HG03097 (cell line): ENCODE measurements around the gene DNMT1.
"Not testable (repeated sequence)": the region's sequence is repeated elsewhere in the genome, so short reads cannot be mapped to it uniquely, and the experiment has no call there.

ENCODE experiments used
- ATAC-seq: cut with Tn5 transposase; IDR thresholded peaks from one replicate; pipeline ENCODE4 v1.9.1; 2021; ENCODE audit not compliant: unreplicated experiment, low FRiP score

DNMT1 gene

DNA sequence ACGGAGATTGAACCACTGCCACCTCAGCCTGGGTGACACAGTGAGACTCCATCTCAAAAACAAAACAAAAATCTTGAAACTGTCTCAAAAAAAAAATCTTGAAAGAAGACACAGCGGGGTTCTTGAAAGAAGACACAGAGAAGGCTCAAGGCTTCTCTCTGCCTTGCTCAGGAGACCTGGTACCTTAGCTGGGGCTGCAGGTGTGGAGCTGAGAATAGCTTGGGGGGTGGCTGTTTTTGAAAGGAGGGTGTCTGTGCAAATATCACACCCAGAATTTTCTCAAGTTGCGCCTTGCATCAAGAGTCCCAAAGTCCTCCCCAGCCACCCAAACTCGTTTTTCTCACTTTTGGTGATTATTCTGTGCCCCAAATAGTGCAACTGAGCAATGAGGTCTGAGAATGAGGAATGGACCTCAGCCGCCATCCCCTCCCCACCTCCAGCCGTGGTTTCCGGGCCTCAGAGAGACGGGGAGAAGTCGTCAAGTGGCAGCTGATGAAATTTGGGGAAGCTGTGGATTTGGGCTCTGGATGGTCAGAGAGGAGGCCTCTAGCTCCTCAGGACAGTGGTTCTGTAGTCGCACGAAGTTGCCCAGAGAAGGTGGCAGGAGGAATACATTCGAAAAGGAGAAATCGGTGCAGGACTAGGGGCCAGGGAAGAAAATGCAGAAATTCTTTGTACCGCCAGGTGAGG lies 27.6 kb upstream of the DNMT1 start:
- no peak for ATAC-seq

GRCh38 chr19:10220695-10221094 lies 25.9 kb upstream of the DNMT1 start:
- no peak for ATAC-seq

GRCh38 chr19:10219678-10220077 lies 24.9 kb upstream of the DNMT1 start:
- no peak for ATAC-seq

DNA sequence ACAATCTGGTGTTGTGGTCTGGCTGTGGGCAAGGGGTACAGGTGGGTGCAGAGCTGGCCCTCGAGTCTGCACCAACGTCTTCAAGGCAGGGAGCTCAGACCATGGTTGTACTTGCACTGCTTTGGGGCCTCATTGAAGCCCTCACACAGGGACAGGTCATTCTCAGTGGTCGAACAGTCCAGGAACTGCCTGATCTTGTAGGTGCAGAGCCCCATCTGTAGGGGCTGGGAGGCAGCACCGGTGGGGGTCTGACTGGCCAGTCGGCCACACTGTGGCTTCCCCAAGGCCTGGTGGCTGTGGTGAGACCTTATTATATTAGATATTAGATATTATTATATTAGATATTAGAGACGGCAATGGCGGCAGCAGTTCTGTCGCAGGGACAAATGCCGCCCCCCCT lies 22.3 kb upstream of the DNMT1 start:
- ATAC-seq: no peak

GRCh38 chr19:10214784-10215183 lies 20.0 kb upstream of the DNMT1 start:
- no peak for ATAC-seq

- ATAC-seq: no peak
Measured at GRCh38 chr19:10211691-10212090, 16.9 kb upstream of the DNMT1 start.

DNA sequence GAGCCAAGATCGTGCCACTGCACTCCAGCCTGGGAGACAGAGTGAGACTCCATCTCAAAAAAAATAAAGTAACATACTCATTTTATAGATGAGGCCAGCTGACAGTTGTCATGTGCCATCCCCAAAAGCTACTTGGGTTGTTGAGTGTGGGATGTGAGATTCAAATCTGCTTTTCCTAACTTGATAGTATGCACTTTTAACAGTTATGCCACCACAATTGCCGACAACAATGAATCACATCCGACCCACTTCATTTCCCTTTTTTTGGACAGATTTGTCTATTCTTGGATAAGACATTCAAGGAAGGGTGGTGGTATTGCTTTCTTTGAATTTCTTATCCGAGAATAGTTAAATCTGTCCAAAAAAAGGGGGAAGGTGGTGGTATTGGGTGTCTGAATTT lies 16.3 kb upstream of the DNMT1 start:
- no peak for ATAC-seq

DNA sequence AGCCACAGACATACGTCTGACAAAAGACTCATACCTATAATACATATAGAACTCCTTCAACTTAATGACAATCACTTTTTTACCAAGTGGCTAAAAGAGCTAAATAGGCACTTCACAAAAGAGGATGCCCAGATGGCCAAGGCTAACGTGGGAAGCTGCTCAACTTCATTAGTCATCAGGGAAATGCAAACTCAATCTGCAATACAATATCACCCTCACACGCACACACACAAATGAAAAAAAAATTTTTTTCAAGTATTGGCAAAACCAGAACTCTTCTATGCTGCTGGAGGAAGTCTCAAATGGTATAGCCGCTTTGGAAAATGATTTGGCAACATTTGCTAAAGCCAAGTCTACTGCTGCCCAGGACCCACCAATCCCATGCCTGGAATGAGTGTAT lies 14.6 kb upstream of the DNMT1 start:
- ATAC-seq: no peak

GRCh38 chr19:10207026-10207425 lies 12.3 kb upstream of the DNMT1 start:
- ATAC-seq: no peak

DNA sequence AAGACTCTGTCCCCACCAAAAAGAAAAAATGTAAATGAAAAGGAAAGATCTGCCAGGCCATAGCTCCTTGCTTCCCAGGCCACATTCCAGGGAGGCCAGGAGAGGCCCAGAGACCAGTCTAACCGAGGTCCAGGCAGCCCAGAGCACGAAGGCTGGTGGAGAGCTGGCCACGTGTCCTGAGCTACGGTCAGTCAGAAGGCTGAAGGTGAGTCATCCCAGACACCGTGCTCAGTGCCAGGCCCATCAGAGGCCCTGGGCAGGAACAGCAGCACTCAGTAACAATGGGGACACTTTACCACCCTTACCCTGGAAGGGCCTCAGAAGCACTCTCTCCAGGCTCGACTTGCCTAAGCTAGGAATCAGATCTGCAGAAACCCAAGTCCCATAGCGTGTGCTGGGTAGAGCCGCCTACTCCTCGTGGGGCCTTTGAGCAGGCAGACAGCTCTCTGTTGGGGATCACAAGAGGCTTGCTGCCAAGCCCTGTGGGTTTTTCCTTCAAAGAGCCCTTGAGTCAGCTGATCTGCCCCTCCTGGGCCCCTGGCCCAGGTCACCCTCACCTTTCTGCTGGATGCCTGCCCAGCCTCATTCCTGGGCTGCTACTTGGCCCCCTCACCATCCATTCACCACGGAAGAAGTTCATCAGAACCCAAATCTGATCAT lies 11.6 kb upstream of the DNMT1 start:
- no peak for ATAC-seq

DNA sequence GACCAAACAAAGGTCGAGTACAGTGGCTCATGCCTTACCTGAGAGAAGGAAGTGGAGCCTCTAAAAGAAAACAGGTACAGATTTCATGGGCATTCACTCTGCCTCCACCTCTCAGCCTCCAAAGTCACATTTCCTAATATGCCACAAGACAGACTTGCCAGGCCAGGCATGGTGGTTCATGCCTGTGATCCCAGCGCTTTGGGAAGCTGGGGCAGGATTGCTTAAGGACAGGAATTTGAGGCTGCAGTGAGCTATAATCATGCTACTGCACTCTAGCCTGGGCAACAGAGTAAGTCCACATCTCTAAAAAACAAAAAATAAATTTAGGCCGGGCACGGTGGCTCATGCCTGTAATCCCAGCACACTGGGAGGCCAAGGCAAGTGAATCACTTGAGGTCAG lies 10.9 kb upstream of the DNMT1 start:
- no peak for ATAC-seq

DNA sequence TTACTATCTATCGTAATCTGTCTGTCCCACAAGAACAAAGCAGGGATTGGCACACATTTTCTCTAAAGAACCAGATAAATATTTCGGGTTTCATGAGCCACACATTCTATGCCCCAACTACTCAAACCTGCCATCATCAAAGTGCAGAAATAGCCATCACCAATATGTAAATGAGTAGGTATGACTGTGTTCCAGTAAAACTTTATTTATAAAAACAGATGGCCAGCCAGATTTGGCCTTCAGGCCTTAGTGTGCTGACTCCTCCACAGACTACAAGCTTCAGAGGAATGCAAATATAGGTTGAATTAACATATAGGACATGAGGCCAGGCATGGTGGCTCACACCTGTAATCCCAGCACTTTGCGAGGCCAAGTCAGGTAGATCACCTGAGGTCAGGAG lies 8.9 kb upstream of the DNMT1 start:
- no peak for ATAC-seq

DNA sequence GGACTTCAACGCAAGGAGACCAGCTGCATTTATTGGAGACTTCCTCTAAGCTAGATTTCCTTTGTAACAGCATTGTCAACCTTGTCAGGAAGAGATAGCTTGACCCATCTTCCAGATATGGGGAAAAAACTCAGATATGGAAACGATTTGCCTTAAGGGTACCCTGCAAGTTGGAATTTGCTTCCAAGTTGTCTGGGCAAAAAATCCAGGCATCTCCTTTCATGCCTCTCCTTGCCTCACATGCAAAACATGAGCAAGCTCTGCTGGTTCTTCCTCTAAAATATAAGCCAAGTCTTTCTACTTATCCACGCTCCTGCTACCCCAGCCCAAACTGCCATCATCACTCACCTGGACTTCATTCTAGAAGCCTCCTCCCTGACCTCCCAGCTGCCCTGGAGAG lies 6.4 kb upstream of the DNMT1 start:
- ATAC-seq: no peak

DNA sequence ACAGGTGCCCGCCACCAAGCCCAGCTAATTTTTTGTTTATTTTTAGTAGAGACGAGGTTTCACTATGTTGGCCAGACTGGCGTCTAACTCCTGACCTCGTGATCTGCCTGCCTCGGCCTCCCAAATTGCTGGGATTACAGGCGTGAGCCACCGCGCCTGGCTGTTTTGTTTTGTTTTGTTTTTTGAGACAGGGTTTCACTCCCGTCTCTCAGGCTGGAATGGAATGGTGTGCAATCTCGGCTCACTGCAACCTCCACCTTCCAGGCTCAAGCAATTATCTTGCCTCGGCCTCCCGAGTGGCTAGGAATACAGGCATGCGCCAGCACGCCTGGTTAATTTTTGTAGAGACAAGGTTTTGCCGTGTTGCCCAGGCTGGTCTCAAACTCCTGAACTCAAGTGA lies 5.3 kb upstream of the DNMT1 start:
- not testable (repeated sequence) for ATAC-seq

- ATAC-seq: not testable (repeated sequence)
Measured at GRCh38 chr19:10198889-10199644, 4.3 kb upstream of the DNMT1 start.

GRCh38 chr19:10195199-10195519 lies 406 bp upstream of the DNMT1 start:
- ATAC-seq: no peak

DNA sequence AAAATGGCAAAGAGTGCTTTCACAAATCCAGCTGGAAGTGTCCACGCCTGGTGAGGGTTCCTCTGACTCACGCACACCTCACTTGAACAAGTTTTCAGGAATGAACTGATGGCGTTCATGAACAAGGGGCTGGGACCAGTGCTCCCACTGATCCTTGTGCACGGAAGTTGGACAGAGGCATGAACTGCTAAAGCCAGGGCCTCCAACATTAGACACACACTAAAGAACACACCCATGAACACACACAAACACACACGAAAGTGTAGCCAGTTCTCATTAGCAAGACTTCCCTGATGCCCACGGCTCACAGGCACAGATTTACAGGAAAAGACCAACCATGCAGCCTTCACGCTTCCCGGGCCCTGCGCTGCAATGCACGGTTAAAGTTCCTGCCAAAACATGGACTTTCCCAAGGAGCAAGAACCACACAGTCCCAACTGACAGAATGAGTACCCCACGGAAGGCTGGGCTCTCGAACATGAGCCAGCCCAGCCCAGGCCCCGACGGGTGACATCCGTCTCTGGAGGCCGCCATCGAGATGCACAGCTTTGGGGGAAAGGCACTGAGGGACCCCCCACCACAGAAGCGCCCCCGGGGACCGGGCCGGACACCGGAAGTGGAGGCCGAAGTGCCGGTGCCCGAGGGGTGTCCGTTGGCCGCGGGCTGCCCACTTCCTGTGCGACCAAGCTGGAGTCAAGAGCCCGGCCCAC lies 808 bp downstream of the DNMT1 start:
- peak; percentile 19 for ATAC-seq

DNA sequence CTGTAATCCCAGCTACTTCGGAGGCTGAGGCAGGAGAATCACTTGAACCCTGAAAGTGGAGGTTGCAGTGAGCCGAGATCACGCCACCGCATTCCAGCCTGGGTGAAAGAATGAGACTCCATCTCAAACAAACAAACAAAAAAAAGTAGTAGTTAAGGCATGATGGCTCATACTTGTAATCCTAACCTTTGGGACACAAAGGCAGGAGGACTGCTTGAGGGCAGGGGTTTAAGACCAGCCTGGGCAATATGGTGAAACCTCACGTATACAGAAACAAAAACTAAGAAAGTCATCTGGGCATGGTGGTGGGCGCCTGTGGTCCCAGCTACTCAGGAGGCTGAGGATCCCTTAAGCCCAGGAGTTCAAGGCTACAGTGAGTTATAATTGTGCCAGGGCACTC lies 1.8 kb downstream of the DNMT1 start:
- ATAC-seq: no peak

DNA sequence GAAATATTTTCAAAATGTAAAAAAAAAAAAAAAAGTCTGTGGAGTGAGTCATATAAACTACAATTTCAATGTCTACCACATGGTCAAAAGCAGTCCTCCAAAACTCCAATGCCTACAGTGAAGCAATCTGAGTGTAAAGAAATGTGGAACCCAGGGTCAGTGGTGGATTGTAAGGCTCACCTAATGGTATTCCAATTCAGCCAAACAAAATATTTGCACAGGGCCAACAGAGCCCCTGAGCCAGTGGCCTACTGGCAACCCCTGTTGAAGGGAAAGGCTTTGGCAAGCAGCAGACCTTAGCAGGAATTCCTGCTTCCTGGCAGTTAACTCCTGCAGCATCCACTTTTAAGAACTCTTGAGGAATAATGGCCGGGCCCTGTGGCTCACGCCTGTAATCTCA lies 3.4 kb downstream of the DNMT1 start:
- ATAC-seq: no peak

DNA sequence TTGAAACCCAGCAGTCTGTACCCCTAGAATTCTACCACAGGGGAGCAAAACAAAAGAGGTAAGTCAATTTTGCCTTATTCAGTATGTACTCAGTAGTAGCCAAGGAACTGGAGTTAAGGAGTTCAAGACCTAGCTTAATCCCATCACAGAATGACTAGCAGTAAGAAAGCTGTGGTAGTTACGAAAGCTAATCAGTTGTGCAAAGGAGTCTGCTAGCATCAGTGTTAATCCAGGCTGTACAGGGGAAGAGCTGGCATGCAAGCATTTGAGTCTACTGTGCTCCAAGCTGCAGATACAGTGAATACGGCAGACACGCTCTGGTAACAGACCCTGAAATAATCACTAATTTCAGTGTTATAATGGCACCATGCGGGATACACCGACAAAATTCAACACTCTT lies 4.7 kb downstream of the DNMT1 start:
- no peak for ATAC-seq

- no peak for ATAC-seq
Measured at GRCh38 chr19:10189616-10190015, 5.1 kb downstream of the DNMT1 start.
